A549 (cell line): ENCODE results near the gene GRIA1. TPM values are rescaled to one million over a fixed set of nuclear protein-coding genes. Genes with fewer than 3 reads are reported as not detected.

ENCODE experiments used
- ATAC-seq, 2 experiments: fragments of 200-7000 bp in 1 of 2; fragments of >200 bp in 1 of 2; cut with Nextera tagmentation in 1 of 2; cut with Tn5 transposase in 1 of 2; 3 replicates each; pipeline versions ENCODE4 v1.8.0 to v1.9.1; 2018 to 2020; ENCODE audit warnings: mild to moderate bottlenecking in 1 of 2, moderate library complexity in 1 of 2
- CTCF ChIA-PET: fragments of 300-600 bp; sonication (Branson Sonifier 250); formaldehyde crosslinking; extraction: SDS; loops from one replicate; lab custom pipeline; 2021; ENCODE audit warnings: antibody characterized with exemption, inconsistent platforms; lab: Yijun Ruan, JAX
- POLR2A ChIA-PET: fragments of 350-600 bp; formaldehyde crosslinking; extraction: SDS; loops from one replicate; lab custom pipeline; 2021; ENCODE audit warnings: antibody characterized with exemption, inconsistent platforms; lab: Yijun Ruan, JAX
- DNase-seq, 2 experiments: peaks; one replicate each; pipeline versions ENCODE4 v3.0.0 to v3.0.0-alpha.2; 2011 to 2016; ENCODE audit warnings: low read depth in 1 of 2, low spot score in 1 of 2
- FAIRE-seq: peaks from 2 replicates; lab custom pipeline; 2011; peaks lifted over from hg19 to GRCh38; lab: Jason Lieb, UNC
- H3K27ac ChIP-seq, 2 experiments: fragments of >200 bp; sonication (Bioruptor Twin); formaldehyde crosslinking; 3 replicates each; pipeline ENCODE4 v1.5.1; 2016 to 2017
- H3K4me1 ChIP-seq: fragments of >200 bp; sonication (Bioruptor Twin); formaldehyde crosslinking; 3 replicates; pipeline ENCODE4 v1.6.1; 2016
- H3K4me2 ChIP-seq: fragments of >200 bp; sonication (Bioruptor Twin); formaldehyde crosslinking; 3 replicates; pipeline ENCODE4 v1.6.1; 2016
- H3K4me3 ChIP-seq: fragments of >200 bp; sonication (Bioruptor Twin); formaldehyde crosslinking; 3 replicates; pipeline ENCODE4 v1.5.1; 2016
- H3K9me3 ChIP-seq: fragments of >200 bp; sonication (Bioruptor Twin); formaldehyde crosslinking; 3 replicates; pipeline ENCODE4 v1.6.1; 2016
- CBX2 ChIP-seq: fragments of 200-600 bp; sonication (generic); IDR thresholded peaks from 2 replicates; pipeline ENCODE4 v1.6.1; 2016; ENCODE audit warnings: low read depth, mild to moderate bottlenecking, borderline replicate concordance
- CTCF ChIP-seq: fragments of >200 bp; sonication (Bioruptor Twin); formaldehyde crosslinking; IDR thresholded peaks from 3 replicates; pipeline ENCODE4 v1.5.1; 2016
- EHF ChIP-seq: fragments of 250-450 bp; sonication (Bioruptor Pico); IDR thresholded peaks from 2 replicates; pipeline ENCODE4 v1.5.0; 2020; ENCODE audit warnings: mild to moderate bottlenecking
- EHMT2 ChIP-seq: fragments of 200-600 bp; sonication (generic); IDR thresholded peaks from 2 replicates; pipeline ENCODE4 v1.6.1; 2016; ENCODE audit warnings: antibody characterized with exemption, low read depth, mild to moderate bottlenecking, moderate library complexity
- ELK1 ChIP-seq: fragments of 150-350 bp; IDR thresholded peaks from 2 replicates; pipeline ENCODE4 v1.6.1; 2014; ENCODE audit warnings: low read depth, mild to moderate bottlenecking, low read length
- EP300 ChIP-seq, 2 experiments: fragments of >200 bp; sonication (Bioruptor Twin); formaldehyde crosslinking; IDR thresholded peaks; 2 replicates in 1 of 2; 3 replicates in 1 of 2; pipeline ENCODE4 v1.6.1; 2016 to 2017
- ESRRA ChIP-seq: fragments of 150-350 bp; IDR thresholded peaks from 2 replicates; pipeline ENCODE4 v1.6.1; 2014; ENCODE audit warnings: mild to moderate bottlenecking, low read length, borderline replicate concordance
- HES2 ChIP-seq: fragments of >200 bp; sonication (Bioruptor Twin); formaldehyde crosslinking; IDR thresholded peaks from 2 replicates; pipeline ENCODE4 v1.6.1; 2016
- HMGXB4 ChIP-seq: fragments of 250-450 bp; sonication (Bioruptor Pico); IDR thresholded peaks from 2 replicates; pipeline ENCODE4 v1.5.0; 2021; ENCODE audit warnings: mild to moderate bottlenecking, moderate library complexity, borderline replicate concordance
- KDM1A ChIP-seq: fragments of 200-600 bp; sonication (generic); IDR thresholded peaks from 2 replicates; pipeline ENCODE4 v1.6.1; 2016; ENCODE audit warnings: low read depth, mild to moderate bottlenecking
- KDM5A ChIP-seq: fragments of 200-600 bp; sonication (generic); IDR thresholded peaks from 2 replicates; pipeline ENCODE4 v1.6.1; 2016; ENCODE audit warnings: antibody characterized with exemption, mild to moderate bottlenecking
- MAFK ChIP-seq: fragments of 450-650 bp; IDR thresholded peaks from 2 replicates; pipeline ENCODE4 v1.6.1; 2014; ENCODE audit not compliant: partially characterized antibody
- PBX3 ChIP-seq: IDR thresholded peaks from 2 replicates; pipeline ENCODE4 v1.6.1; 2012
- POLR2A ChIP-seq: IDR thresholded peaks from 2 replicates; pipeline ENCODE4 v1.6.1; 2012; ENCODE audit warnings: mild to moderate bottlenecking, low read length
- REST ChIP-seq: fragments of 200-600 bp; sonication (generic); IDR thresholded peaks from 2 replicates; pipeline ENCODE4 v1.6.1; 2016; ENCODE audit warnings: antibody characterized with exemption, mild to moderate bottlenecking, moderate library complexity
- RFX5 ChIP-seq: fragments of 450-650 bp; IDR thresholded peaks from 2 replicates; pipeline ENCODE4 v1.7.1; 2014; ENCODE audit warnings: antibody characterized with exemption, mild to moderate bottlenecking, moderate library complexity
- SMC3 ChIP-seq: fragments of >200 bp; sonication (Bioruptor Twin); formaldehyde crosslinking; IDR thresholded peaks from 3 replicates; pipeline ENCODE4 v1.6.1; 2018; ENCODE audit warnings: inconsistent platforms
- SREBF2 ChIP-seq: fragments of 450-650 bp; IDR thresholded peaks from 2 replicates; pipeline ENCODE4 v1.6.1; 2014; ENCODE audit warnings: mild to moderate bottlenecking, moderate library complexity
- USF2 ChIP-seq: fragments of 450-650 bp; IDR thresholded peaks from 2 replicates; pipeline ENCODE4 v1.6.1; 2014; ENCODE audit warnings: antibody characterized with exemption
- WGBS: methylation state at CpG from one replicate; pipeline ENCODE4 v1.1.6; 2017; ENCODE audit errors: missing lambda C conversion rate; 5-methylcytosine and 5-hydroxymethylcytosine counted together
- polyA minus RNA-seq: library from RNA; depleted of rRNA, polyadenylated mRNA; stranded (reverse); fragments of >200 nt; gene quantifications from 2 replicates; pipeline ENCODE4 v1.2.3, GENCODE V29; 2011; rRNA and poly(A)+ RNA removed
- polyA plus RNA-seq, 4 experiments: library from polyadenylated mRNA; depleted of rRNA in 3 of 4; stranded (reverse); fragments of >200 nt; fragmentation: RNase III in 1 of 4; extraction: RNeasy Plus Mini Kit Qiagen cat#74134 plus additional on column Dnase treatment in 1 of 4; gene quantifications; 2 replicates in 3 of 4; 3 replicates in 1 of 4; pipeline ENCODE4 v1.2.3, GENCODE V29; 2011 to 2017

Gene GRIA1
- polyA plus RNA-seq (2011; rRNA removed) = not detected in 2 replicates
- polyA plus RNA-seq (2012; cell fraction: cytosol; rRNA removed) = not detected in 2 replicates
- polyA plus RNA-seq (2012; cell fraction: nucleus; rRNA removed) = not detected in 2 replicates
- polyA plus RNA-seq (2017; fragmentation: RNase III; extraction: RNeasy Plus Mini Kit Qiagen cat#74134 plus additional on column Dnase treatment) = not detected in 3 replicates
- not detected in 2 replicates for polyA minus RNA-seq

GRCh38 chr5:153490118-153491037 lies at the start of gene GRIA1:
Gene GRIA1 (plus strand): TSS chr5:153490670.
- ATAC-seq (no peak), FAIRE-seq (no peak), DNase-seq (no peak)
- no peak within 1 kb of the TSS for H3K4me3 ChIP-seq
- H3K9me3 ChIP-seq = no peaks in the 10 kb centered on the region
- no peak within 1 kb of the TSS for H3K4me2 ChIP-seq
- CTCF ChIA-PET = no interaction called here
- 28% methylated on average over 20 of the region's 20 CpGs for WGBS
- POLR2A ChIA-PET = no interaction called here
- TF ChIP-seq ESRRA = no peak
- no peak for TF ChIP-seq HMGXB4 (CRISPR knock-in tag)
- TF ChIP-seq HES2 = no peak
- TF ChIP-seq EP300 (IDR thresholded peaks at IDR 0.05) = no peak
- no peak for TF ChIP-seq EHF
- no peak for TF ChIP-seq ELK1
- no peak for TF ChIP-seq KDM5A
- TF ChIP-seq KDM1A = no peak
- TF ChIP-seq SREBF2 = no peak
- TF ChIP-seq EHMT2 = no peak
- TF ChIP-seq POLR2A = no peak
- TF ChIP-seq MAFK = no peak
- no peak for TF ChIP-seq REST
- no peak for TF ChIP-seq RFX5
- no peak for TF ChIP-seq PBX3
- TF ChIP-seq CBX2 = no peak
- TF ChIP-seq USF2 = no peak
- no peak for TF ChIP-seq CTCF
- TF ChIP-seq SMC3 = no peak
- no peaks in the 10 kb centered on the region for H3K4me1 ChIP-seq
- no peak within 1 kb of the TSS for H3K27ac ChIP-seq
